CMK (cell line): ENCODE measurements around the gene DDX1.
"Not testable (repeated sequence)": the region's sequence is repeated elsewhere in the genome, so short reads cannot be mapped to it uniquely, and the experiment has no call there.

Experiments used
- DNase-seq: peaks from one replicate; pipeline ENCODE4 v3.0.0-alpha.2; 2010; ENCODE audit warnings: low read depth

Gene DDX1

DNA sequence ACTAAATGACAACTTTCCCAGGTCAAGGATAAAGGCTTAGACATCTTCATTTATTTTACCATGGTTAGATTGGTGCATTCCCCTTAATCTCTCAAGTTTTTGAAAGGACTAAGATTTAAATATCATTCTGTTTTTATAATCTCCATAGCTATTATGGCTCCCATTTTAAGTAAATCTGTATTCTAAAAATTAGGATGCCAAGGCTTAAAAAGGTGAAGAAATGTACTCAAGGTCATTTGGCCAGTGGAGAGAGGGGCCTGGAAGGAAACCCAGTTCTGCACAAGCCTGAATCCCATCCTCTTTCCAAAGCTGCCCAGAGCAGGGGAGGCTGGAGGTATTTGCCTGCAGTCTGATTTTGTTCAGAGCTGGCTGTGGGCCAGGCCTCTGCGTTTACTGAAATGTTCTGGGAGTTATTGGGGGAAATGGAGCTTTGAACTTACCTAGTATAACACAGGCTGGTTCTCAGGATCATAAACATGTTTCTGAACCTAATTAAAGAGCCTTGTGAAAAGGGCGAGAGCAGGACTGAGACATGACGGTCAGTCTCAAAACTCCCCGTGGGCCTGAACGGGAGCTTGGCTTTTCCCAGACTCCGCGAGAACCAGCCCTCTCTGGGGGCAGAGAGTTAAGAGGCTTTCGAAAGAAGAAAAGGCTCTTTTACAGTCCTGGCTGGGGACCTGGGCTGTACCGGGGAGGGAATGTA, 85.6 kb downstream of the DDX1 start:
- DNase-seq: no peak

DNA sequence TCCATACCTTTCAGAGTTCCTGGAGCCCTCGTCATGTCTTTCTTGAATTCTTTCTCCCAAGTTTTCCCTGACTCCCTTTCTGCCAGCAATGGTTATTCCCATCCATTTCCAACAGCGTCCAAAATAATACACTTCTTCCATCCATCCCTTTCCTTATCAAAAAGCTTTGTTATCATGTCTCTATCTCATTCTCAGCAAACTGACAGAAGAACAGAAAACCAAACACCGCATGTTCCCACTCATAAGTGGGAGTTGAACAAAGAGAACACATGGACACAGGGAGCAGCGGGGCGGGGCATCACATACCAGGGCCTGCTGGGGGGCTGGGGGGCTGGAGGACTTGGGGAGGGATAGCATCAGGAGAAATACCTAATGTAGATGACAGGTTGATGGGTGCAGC, 86.7 kb downstream of the DDX1 start:
- no peak for DNase-seq

GRCh38 chr2:15678909-15679308, 87.2 kb downstream of the DDX1 start:
- no peak for DNase-seq

DNA sequence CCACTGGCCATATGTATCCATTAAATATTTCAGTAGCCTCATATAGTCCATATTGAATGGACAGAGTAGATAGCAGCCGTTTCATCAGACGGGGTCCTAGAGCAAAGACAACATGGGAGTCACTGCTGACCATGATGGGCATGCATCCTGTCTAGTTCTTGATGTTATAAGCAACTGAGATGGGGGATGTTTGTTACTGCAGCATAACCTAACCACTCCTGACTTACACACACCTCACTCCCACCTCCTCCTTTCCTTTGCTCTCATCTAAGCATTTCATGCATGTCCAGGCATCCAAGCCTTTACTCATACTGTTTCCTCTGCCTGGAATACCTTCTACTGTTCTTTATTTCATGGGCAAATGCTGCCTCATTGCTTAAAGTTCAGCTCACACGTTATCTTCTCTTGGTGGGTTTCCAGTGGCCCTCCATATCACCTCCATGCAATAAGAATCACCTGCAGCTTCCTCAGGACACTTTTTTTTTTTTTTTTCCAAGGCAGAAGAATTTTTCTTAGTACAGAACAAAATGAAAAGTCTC, 87.8 kb downstream of the DDX1 start:
- DNase-seq: no peak

DNA sequence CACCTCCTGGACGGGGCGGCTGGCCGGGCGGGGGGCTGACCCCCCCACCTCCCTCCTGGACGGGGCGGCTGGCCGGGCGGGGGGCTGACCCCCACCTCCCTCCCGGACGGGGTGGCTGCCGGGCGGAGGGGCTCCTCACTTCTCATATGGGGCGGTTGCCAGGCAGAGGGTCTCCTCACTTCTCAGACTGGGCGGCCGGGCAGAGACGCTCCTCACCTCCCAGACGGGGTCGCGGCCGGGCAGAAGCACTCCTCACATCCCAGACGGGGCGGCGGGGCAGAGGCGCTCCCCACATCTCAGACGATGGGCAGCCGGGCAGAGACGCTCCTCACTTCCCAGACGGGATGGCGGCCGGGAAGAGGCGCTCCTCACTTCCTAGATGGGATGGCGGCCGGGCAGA, 88.5 kb downstream of the DDX1 start:
- DNase-seq: not testable (repeated sequence)
